CD14-positive monocyte (primary cell): ENCODE measurements around the gene LLGL2. TPM values are rescaled to one million over a fixed set of nuclear protein-coding genes. Genes with fewer than 3 reads are reported as not detected.

Experiments
- DNase-seq, 3 donors: peaks; one replicate each; pipeline ENCODE4 v3.0.0-alpha.2; 2011 to 2022
- H2AFZ ChIP-seq: 2 replicates; pipeline ENCODE4 v1.6.0; 2012; ENCODE audit warnings: mild to moderate bottlenecking, low read depth, low read length, inconsistent platforms; ENCODE audit not compliant: insufficient read depth, poor library complexity, severe bottlenecking
- H3K27ac ChIP-seq, 2 donors: 1 replicate in 1 of 2; 2 replicates in 1 of 2; pipeline ENCODE4 v1.5.1; 2012 to 2013; ENCODE audit warnings: low read length in 2 of 2, control low read depth in 1 of 2, inconsistent platforms in 1 of 2, low read depth in 1 of 2, mild to moderate bottlenecking in 1 of 2
- H3K27me3 ChIP-seq, 2 donors: one replicate each; pipeline versions ENCODE4 v1.6.0 to v1.6.1; 2011 to 2013; ENCODE audit warnings: low read length in 2 of 2; ENCODE audit not compliant: control insufficient read depth in 2 of 2, insufficient read depth in 2 of 2
- H3K36me3 ChIP-seq, 2 donors: replicated peaks in 1 of 2; 1 replicate in 1 of 2; 2 replicates in 1 of 2; pipeline versions ENCODE4 v1.5.1 to v1.6.1; 2012 to 2013; ENCODE audit warnings: low read length in 2 of 2, control low read depth in 1 of 2, inconsistent platforms in 1 of 2, mild to moderate bottlenecking in 1 of 2; ENCODE audit not compliant: insufficient read depth in 2 of 2, control insufficient read depth in 1 of 2
- H3K4me1 ChIP-seq, 2 donors: 1 replicate in 1 of 2; 2 replicates in 1 of 2; pipeline versions ENCODE4 v1.5.1 to v1.6.1; 2012 to 2013; ENCODE audit warnings: low read length in 2 of 2, control low read depth in 1 of 2, inconsistent platforms in 1 of 2, mild to moderate bottlenecking in 1 of 2, moderate library complexity in 1 of 2; ENCODE audit not compliant: insufficient read depth in 2 of 2, control insufficient read depth in 1 of 2
- H3K4me2 ChIP-seq: replicated peaks from 2 replicates; pipeline ENCODE3; 2012; ENCODE audit warnings: low read length, moderate library complexity, mild to moderate bottlenecking; ENCODE audit not compliant: poor library complexity, severe bottlenecking; ENCODE audit errors: extremely low read depth
- H3K4me3 ChIP-seq, 3 experiments: fragments of 200-600 bp in 1 of 3; sonication (generic) in 1 of 3; replicated peaks in 1 of 3; 1 replicate in 2 of 3; 2 replicates in 1 of 3; pipeline ENCODE4 v1.5.1; 2011 to 2013; ENCODE audit warnings: low read length in 3 of 3, mild to moderate bottlenecking in 3 of 3, control low read depth in 2 of 3, low read depth in 2 of 3, inconsistent platforms in 1 of 3, moderate library complexity in 1 of 3
- H3K79me2 ChIP-seq: 2 replicates; pipeline ENCODE4 v1.6.0; 2012; ENCODE audit warnings: mild to moderate bottlenecking, control low read depth, inconsistent platforms, low read length, moderate library complexity; ENCODE audit not compliant: insufficient read depth
- H3K9ac ChIP-seq: 2 replicates; pipeline ENCODE4 v1.6.0; 2017; ENCODE audit warnings: low read length, mild to moderate bottlenecking; ENCODE audit not compliant: insufficient read depth, poor library complexity, severe bottlenecking
- H3K9me3 ChIP-seq, 2 donors: replicated peaks in 1 of 2; 1 replicate in 1 of 2; 2 replicates in 1 of 2; pipeline versions ENCODE4 v1.5.1 to v1.6.1; 2012 to 2013; ENCODE audit warnings: low read length in 2 of 2, control low read depth in 1 of 2; ENCODE audit not compliant: control insufficient read depth in 1 of 2, insufficient read depth in 1 of 2
- H4K20me1 ChIP-seq: 2 replicates; pipeline ENCODE4 v1.6.0; 2012; ENCODE audit warnings: mild to moderate bottlenecking, low read length, control low read depth, moderate library complexity; ENCODE audit not compliant: insufficient read depth
- H3K27ac Mint-ChIP-seq, 7 donors: one replicate each; pipeline ENCODE4 v1.8.0; 2020; ENCODE audit warnings: mild to moderate bottlenecking in 7 of 7, mixed read lengths in 7 of 7, moderate library complexity in 6 of 7, inconsistent platforms in 2 of 7
- H3K27me3 Mint-ChIP-seq, 3 donors: one replicate each; pipeline ENCODE4 v1.8.0; 2021 to 2022; ENCODE audit warnings: low read depth in 3 of 3, mild to moderate bottlenecking in 3 of 3, mixed read lengths in 3 of 3, moderate library complexity in 3 of 3, inconsistent platforms in 1 of 3
- H3K36me3 Mint-ChIP-seq, 2 donors: one replicate each; pipeline ENCODE4 v1.8.0; 2020; ENCODE audit warnings: mixed read lengths in 2 of 2, inconsistent platforms in 1 of 2, mild to moderate bottlenecking in 1 of 2
- H3K4me1 Mint-ChIP-seq: one replicate; pipeline ENCODE4 v1.8.0; 2020; ENCODE audit warnings: mild to moderate bottlenecking, mixed read lengths
- H3K4me3 Mint-ChIP-seq, 2 donors: one replicate each; pipeline ENCODE4 v1.8.0; 2020; ENCODE audit warnings: mild to moderate bottlenecking in 2 of 2, mixed read lengths in 2 of 2, moderate library complexity in 1 of 2
- H3K9me3 Mint-ChIP-seq, 7 donors: one replicate each; pipeline ENCODE4 v1.8.0; 2020 to 2022; ENCODE audit warnings: mixed read lengths in 7 of 7, mild to moderate bottlenecking in 6 of 7, moderate library complexity in 6 of 7, inconsistent platforms in 2 of 7
- WGBS: methylation state at CpG from one replicate; pipeline ENCODE4 v1.1.5; 2013; ENCODE audit warnings: missing lambda C conversion rate; ENCODE audit not compliant: insufficient coverage; 5-methylcytosine and 5-hydroxymethylcytosine counted together
- intact Hi-C, 2 donors: fragments of 100-400 bp; cut with micrococcal nuclease; formaldehyde crosslinking; loops; one replicate each; pipeline versions ENCODE4 v1.15.0 to v1.15.1; 2023
- polyA plus RNA-seq, 3 donors: library from polyadenylated mRNA; depleted of rRNA in 1 of 3; unstranded in 2 of 3; stranded (reverse) in 1 of 3; fragments of 300-500 nt in 2 of 3; fragments of >200 nt in 1 of 3; fragmentation: Illumina TruSeq in 2 of 3; gene quantifications; 1 replicate in 2 of 3; 2 replicates in 1 of 3; pipeline ENCODE4 v1.2.3, GENCODE V29; 2012 to 2021
- TF ChIP-seq, protein P1 (sequence below): fragments of 200-600 bp; IDR thresholded peaks from one replicate; pipeline ENCODE4 v1.8.0; 2022; ENCODE audit warnings: antibody characterized with exemption, mild to moderate bottlenecking

LLGL2 gene
- polyA plus RNA-seq, 3 donors: 4.8 to 7.5 (median 5.5) TPM

GRCh38 chr17:75570772-75571171 is 45.3 kb downstream of the LLGL2 start:
- peak overlapping the region in 1 of 2 donors; percentile 21 for H3K4me3 Mint-ChIP-seq

DNA sequence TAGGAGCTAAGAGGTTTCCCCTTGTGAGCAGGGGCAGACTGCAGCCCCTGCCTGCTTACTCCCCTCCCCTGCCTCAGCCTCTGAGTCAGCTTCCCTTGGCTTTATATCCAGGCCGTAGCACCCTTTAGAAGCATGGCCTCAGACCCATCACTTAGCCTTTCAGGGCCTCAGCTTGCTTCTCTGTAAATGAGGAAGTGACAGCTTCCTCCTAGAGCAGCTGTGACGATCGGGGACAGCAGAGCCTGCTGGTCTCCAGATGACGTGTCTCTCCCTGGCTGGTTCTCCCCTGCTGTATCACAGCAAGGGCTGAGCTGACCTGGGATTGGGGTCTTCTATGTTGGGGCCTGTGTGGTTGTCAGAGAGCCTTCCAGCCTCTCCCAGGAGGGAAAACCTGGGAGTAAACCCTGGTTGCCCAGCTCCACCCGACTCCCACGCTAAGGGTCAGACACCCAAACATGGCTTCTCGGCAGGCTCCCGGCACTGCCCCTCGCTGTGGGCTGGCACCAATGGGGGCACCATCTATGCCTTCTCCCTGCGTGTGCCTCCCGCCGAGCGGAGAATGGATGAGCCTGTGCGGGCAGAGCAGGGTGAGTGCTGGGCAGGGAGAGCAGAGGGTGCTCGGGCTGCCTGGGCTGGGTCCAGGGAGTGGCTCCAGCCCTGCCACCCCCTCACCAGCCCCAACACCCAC is 45.8 kb downstream of the LLGL2 start:
- no peaks in the 10 kb centered on the region for H4K20me1 ChIP-seq
- Mint-ChIP-seq H3K4me3 (peak overlapping the region in 1 of 2 donors; percentile 53), H3K9me3 (no peaks in the 10 kb centered on the region), H3K36me3 (peaks cover 0 to 4% of the 10 kb centered on the region in 2 donors), H3K27ac (peak overlapping the region; percentile 85 to 98 (median 97)), H3K4me1 (peaks cover 23% of the 10 kb centered on the region), H3K27me3 (peaks cover under 1 to 7% (median 5%) of the 10 kb centered on the region in 3 donors)
- peak overlapping the region; percentile 100 for H2AFZ ChIP-seq
- peak overlapping the region in 1 of 3 experiments; percentile 39 for H3K4me3 ChIP-seq
- peak overlapping the region; percentile 64 for H3K4me2 ChIP-seq
- peak overlapping the region; percentile 65 for H3K9ac ChIP-seq
- no peaks in the 10 kb centered on the region for H3K36me3 ChIP-seq
- no peaks in the 10 kb centered on the region for H3K9me3 ChIP-seq
- H3K79me2 ChIP-seq: no peaks in the 10 kb centered on the region
- H3K27ac ChIP-seq: peak overlapping the region; percentile 78 to 90
- no peaks in the 10 kb centered on the region for H3K27me3 ChIP-seq
- peaks cover 23 to 24% of the 10 kb centered on the region in 2 donors for H3K4me1 ChIP-seq
- intact Hi-C loops: loop anchor here in 1 of 2 donors (5.0 kb wide), 1 partner anchor 54 kb away; the partner anchor contains the start of genes CASKIN2 and TSEN54
- DNase-seq: peak; percentile 91 to 98 (median 98)
- 87% methylated on average over 11 of the region's 15 CpGs for WGBS
- TF ChIP-seq, protein P1, sequence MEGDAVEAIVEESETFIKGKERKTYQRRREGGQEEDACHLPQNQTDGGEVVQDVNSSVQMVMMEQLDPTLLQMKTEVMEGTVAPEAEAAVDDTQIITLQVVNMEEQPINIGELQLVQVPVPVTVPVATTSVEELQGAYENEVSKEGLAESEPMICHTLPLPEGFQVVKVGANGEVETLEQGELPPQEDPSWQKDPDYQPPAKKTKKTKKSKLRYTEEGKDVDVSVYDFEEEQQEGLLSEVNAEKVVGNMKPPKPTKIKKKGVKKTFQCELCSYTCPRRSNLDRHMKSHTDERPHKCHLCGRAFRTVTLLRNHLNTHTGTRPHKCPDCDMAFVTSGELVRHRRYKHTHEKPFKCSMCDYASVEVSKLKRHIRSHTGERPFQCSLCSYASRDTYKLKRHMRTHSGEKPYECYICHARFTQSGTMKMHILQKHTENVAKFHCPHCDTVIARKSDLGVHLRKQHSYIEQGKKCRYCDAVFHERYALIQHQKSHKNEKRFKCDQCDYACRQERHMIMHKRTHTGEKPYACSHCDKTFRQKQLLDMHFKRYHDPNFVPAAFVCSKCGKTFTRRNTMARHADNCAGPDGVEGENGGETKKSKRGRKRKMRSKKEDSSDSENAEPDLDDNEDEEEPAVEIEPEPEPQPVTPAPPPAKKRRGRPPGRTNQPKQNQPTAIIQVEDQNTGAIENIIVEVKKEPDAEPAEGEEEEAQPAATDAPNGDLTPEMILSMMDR: no peak

More at GRCh38 chr17:75570772-75571171, 45.3 kb downstream of the LLGL2 start:
- H3K36me3 Mint-ChIP-seq: peaks cover 0 to 4% of the 10 kb centered on the region in 2 donors
- intact Hi-C loops: loop anchor here in 1 of 2 donors (5.0 kb wide), 1 partner anchor 53 kb away; the partner anchor contains the start of genes CASKIN2 and TSEN54
- Histone ChIP-seq H2AFZ (peak overlapping the region; percentile 100), H3K27ac (peak overlapping the region; percentile 78 to 90), H3K4me3 (peak overlapping the region in 1 of 3 experiments; percentile 39), H3K79me2 (no peaks in the 10 kb centered on the region), H3K4me1 (peaks cover 23 to 24% of the 10 kb centered on the region in 2 donors), H3K27me3 (no peaks in the 10 kb centered on the region), H3K9me3 (no peaks in the 10 kb centered on the region), H3K36me3 (no peaks in the 10 kb centered on the region), H4K20me1 (no peaks in the 10 kb centered on the region), H3K9ac (peak overlapping the region; percentile 65), H3K4me2 (peak overlapping the region; percentile 64)
- H3K27me3 Mint-ChIP-seq: peaks cover 0 to 6% (median 5%) of the 10 kb centered on the region in 3 donors
- TF ChIP-seq, protein P1: no peak
- peak overlapping the region; percentile 57 to 98 (median 93) for H3K27ac Mint-ChIP-seq
- H3K4me1 Mint-ChIP-seq: peaks cover 23% of the 10 kb centered on the region
- no peak for DNase-seq
- H3K9me3 Mint-ChIP-seq: no peaks in the 10 kb centered on the region
- WGBS: 76% methylated on average over 11 of the region's 11 CpGs
